GM12801 (cell line): ENCODE measurements around the gene ANXA6.

Experiments
- CTCF ChIP-seq: IDR thresholded peaks from one replicate; pipeline ENCODE4 v1.5.1; 2011; ENCODE audit warnings: control low read depth; ENCODE audit not compliant: insufficient read length; ENCODE audit errors: extremely low read depth

The ANXA6 gene

DNA sequence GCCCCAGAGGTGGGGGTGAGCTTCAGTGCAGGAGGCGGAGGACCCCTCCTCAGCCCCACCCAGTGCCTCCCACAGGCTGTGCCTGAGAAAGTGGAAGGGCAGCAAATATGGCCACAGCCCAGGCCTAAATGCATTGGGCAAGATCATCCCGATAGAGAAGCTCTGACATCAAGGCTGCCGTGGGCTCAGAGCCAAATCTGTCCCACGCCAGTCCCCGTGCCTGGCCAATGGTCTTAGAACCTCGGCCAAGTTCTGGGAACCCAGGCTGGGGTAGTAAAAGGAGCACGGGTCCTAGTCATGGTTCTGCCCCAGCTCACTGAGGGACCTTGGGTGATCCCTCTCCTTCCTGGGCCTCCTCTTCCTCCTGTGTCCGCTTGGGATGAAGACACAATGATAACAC is 49.0 kb downstream of the ANXA6 start:
- TF ChIP-seq CTCF, result no peak

DNA sequence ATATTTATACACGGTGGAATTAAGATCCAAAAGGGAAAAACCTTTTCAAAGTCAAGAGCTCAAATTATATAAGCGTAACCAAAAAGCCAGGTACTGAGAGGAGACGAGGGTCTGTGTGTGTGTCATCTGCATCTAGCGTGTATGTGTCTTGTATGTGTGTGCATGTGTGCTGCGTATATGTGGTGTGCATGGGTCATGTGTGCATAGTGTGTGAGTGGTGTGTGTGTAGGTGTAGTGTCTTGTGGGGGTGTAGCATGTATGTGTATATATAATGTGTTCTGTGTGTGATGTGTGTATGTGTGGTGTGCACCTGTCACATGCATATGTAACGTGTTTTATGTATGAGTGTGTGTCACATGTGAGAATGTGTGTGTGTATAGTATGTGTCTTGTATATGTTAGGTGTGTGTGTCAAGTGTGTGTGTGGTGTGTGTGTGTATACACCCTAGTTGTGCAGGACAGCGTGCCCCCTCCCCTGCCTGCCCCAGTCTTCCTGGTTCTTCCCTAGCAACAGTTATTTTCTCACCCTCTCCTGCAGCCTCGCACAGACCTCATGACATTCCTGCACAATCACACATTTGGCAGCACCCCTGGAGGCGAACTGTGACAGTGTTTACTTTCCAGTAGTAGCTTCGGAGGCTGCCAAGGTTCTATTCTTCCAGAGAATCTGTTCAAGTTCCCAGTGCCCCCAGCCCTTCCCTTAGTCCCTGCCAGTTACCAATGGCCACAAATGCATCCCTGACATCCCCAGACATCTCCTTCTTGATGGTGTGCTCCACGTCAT is 49.6 kb downstream of the ANXA6 start:
- TF ChIP-seq CTCF, result no peak

DNA sequence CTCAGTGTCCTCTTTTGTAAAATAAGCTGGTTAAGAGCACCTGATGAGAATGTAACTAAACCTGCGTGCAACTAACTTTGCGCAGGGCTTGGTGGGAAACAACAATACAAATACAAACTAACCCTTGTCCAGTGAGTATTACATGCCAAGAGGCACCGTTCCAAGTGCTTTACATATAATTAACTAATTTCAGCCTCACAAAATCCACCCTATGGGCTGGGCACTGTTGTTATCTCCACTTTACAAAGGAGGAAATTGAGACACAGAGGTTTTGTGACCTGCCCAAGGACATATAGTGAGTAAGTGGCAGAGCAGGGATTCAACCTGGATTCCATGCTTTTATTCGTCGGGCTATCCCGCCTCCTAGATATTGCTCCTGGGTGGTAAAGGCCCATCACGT is 50.5 kb downstream of the ANXA6 start:
- TF ChIP-seq CTCF, result no peak

- no peak for TF ChIP-seq CTCF
Measured at GRCh38 chr5:151106509-151106908, 51.1 kb downstream of the ANXA6 start.

DNA sequence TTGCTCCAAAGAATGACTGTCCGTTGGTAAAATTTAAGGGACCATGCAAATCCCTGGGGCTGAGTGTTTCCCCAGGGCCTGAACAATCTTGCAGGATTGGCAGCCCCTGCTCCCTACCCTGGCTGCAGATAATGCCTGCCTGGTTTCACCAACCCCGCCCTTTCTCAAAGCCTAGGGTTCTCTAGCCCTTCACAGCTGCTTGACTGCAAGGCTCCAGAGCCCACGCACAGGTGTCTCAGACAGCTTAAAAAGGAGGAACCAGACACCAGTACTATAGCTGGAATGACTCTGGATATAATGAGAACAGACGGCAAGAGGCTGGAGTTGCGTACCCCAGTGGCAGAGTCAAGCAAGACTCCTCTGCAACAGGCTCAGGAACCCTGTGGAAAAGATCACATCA is 51.5 kb downstream of the ANXA6 start:
- no peak for TF ChIP-seq CTCF

GRCh38 chr5:151105561-151105960 is 52.0 kb downstream of the ANXA6 start:
- no peak for TF ChIP-seq CTCF

DNA sequence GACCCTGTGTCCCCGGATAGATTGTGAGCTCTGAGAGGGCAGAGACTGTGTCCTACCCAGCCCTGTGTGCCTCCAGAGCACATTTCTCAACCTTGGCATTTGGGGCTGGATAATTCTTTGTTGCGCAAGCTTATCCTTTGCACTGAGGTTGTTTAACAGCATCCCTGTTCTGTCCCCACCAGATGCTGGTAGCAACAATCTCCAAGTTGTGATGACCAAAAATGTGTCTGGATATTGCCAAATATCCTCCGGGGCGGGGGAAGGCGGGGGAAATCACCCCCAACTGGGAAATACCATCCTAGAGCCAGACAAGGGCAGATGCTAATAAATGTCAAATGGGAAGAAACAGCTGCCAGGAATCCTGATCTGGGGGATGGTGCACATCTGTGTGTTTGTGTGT is 52.8 kb downstream of the ANXA6 start:
- no peak for TF ChIP-seq CTCF
